Measurements from ENCODE around the gene PEPD. TPM values are rescaled to one million over a fixed set of nuclear protein-coding genes. Genes with fewer than 3 reads are reported as not detected.

PEPD gene
- polyA plus RNA-seq, 3 donors, result 61.5 to 218 (median 171) TPM

DNA sequence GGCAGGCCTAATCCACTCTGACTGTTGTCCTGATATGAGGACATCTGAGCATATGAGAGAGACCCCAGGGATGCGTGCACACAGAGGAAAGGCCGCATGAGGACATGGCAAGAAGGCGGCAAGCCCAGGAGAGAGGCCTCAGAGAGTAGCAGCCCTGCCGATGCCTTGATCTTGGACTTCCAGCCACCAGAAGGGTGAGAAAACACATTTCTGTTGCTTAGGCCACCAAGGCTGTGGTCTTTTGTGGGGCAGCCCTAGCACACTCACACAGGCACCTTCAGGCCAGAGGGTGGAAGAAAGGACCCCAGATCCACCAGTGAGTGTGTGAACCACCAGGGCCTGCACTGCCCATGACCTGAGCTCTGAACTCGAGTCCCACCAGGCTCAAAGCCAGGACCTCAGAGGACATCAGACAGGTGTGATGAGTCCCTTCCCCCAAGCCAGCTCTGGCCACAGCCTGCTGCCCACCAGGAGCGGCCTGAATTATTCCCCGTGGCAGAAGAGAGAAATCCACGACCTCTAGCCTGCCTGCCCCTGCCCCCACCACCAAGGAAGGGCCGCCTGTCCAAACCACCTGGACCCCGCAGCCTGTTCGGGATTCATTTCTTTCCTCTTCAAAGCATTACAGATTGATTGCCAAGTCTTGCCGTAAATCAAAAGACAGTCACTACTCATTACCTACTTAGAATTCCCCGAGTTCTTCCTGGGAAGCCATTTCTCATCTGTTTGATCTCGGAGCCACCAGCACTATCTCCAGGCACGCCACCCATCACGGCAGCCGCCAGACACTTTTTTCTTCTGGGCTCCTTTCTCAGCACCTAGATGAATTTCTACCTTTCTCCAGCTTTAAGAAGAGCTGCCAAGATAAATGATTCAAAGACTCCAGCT, 75.9 kb downstream of the PEPD start:
- DNase-seq, result no peak
- Histone ChIP-seq H3K79me2 (ENCODE audit: insufficient read depth, low read length) (no peaks in the 10 kb centered on the region), H3K4me3 (replicated peaks in 1 of 3; ENCODE audit: low read depth in 2 of 3, low read length in 3 of 3) (no peak overlapping the region), H3K9me3 (replicated peaks in 1 of 2; ENCODE audit: control insufficient read depth in 1 of 2, insufficient read depth in 1 of 2, low read length in 2 of 2) (no peaks in the 10 kb centered on the region), H3K36me3 (replicated peaks in 1 of 2; ENCODE audit: control insufficient read depth in 1 of 2, insufficient read depth in 2 of 2, low read length in 2 of 2) (no peaks in the 10 kb centered on the region), H3K27me3 (ENCODE audit: control insufficient read depth in 2 of 2, insufficient read depth in 2 of 2, low read length in 2 of 2) (no peaks in the 10 kb centered on the region), H3K9ac (ENCODE audit: insufficient read depth, low read length, poor library complexity, severe bottlenecking) (no peak overlapping the region), H3K4me1 (ENCODE audit: control insufficient read depth in 1 of 2, insufficient read depth in 2 of 2, low read length in 2 of 2) (no peaks in the 10 kb centered on the region), H3K4me2 (replicated peaks; ENCODE audit: extremely low read depth, low read length, poor library complexity, severe bottlenecking) (no peak overlapping the region), H3K27ac (ENCODE audit: low read depth in 1 of 2, low read length in 2 of 2) (no peak overlapping the region), H2AFZ (ENCODE audit: insufficient read depth, low read depth, low read length, poor library complexity, severe bottlenecking) (no peak overlapping the region), H4K20me1 (ENCODE audit: insufficient read depth, low read length) (no peaks in the 10 kb centered on the region)
- H3K36me3 Mint-ChIP-seq, result peaks cover 5 to 14% of the 10 kb centered on the region in 2 donors
- no peak overlapping the region for H3K4me3 Mint-ChIP-seq
- H3K4me1 Mint-ChIP-seq, result no peaks in the 10 kb centered on the region
- intact Hi-C loops (cut with micrococcal nuclease), result no loop called here
- no peaks in the 10 kb centered on the region for H3K9me3 Mint-ChIP-seq
- TF ChIP-seq, protein P1, sequence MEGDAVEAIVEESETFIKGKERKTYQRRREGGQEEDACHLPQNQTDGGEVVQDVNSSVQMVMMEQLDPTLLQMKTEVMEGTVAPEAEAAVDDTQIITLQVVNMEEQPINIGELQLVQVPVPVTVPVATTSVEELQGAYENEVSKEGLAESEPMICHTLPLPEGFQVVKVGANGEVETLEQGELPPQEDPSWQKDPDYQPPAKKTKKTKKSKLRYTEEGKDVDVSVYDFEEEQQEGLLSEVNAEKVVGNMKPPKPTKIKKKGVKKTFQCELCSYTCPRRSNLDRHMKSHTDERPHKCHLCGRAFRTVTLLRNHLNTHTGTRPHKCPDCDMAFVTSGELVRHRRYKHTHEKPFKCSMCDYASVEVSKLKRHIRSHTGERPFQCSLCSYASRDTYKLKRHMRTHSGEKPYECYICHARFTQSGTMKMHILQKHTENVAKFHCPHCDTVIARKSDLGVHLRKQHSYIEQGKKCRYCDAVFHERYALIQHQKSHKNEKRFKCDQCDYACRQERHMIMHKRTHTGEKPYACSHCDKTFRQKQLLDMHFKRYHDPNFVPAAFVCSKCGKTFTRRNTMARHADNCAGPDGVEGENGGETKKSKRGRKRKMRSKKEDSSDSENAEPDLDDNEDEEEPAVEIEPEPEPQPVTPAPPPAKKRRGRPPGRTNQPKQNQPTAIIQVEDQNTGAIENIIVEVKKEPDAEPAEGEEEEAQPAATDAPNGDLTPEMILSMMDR (IDR thresholded peaks at IDR 0.05), result no peak
- H3K27me3 Mint-ChIP-seq (ENCODE audit: low read depth in 3 of 3), result peaks cover 0 to 4% (median 0%) of the 10 kb centered on the region in 3 donors
- peak overlapping the region in 1 of 7 donors; percentile 61 for H3K27ac Mint-ChIP-seq
- 96% methylated on average over 17 of the region's 17 CpGs for WGBS (ENCODE audit: insufficient coverage)

DNA sequence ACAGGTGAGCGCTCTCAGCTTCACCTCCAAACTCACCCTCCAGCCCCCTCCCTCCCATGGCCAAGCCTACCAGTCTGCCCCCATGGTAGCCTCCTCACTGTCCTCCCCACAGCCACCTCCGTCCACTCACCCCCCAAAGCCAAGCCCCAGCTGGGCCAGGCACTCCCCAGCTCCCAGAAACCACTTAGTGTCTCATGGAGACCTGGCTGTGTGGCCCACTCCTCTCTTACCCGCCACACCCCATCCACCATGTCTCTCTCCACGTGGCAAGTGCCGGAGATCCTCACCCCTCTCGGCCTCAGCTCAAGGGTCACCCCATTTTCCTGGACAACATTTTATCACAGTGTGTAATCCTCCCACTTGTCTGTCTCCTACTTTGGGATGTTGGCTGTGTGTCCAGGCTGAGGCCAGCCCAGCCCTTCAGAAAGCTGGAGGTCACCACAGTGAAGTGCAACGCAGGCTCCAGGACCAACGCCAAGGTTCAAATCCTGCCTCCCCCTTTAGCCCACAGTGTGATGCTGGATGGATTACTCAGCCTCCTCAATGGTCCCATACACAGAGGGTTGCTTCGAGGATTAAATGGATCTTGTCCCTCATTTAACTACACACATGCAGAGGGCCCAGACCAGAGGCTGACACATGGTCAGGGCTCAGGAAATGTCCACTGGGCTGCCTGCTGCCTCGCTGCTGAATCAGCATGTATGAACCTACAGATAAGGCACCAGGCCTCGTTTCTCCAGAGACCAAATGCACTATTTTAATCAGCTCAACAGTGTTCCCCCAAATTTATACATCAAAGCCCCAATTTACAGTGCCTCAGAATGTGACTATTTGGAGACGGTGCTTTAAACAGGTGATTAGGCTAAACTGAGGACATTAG, 76.8 kb downstream of the PEPD start:
- no peak for DNase-seq
- H4K20me1 ChIP-seq (ENCODE audit: insufficient read depth, low read length), result no peaks in the 10 kb centered on the region
- no peak overlapping the region for H3K27ac ChIP-seq (ENCODE audit: low read depth in 1 of 2, low read length in 2 of 2)
- H2AFZ ChIP-seq (ENCODE audit: insufficient read depth, low read depth, low read length, poor library complexity, severe bottlenecking), result no peak overlapping the region
- Mint-ChIP-seq H3K4me3 (no peak overlapping the region), H3K27ac (peak overlapping the region in 1 of 7 donors; percentile 61), H3K27me3 (ENCODE audit: low read depth in 3 of 3) (peaks cover 0 to 2% (median 0%) of the 10 kb centered on the region in 3 donors), H3K4me1 (no peaks in the 10 kb centered on the region), H3K36me3 (peaks cover 5 to 13% of the 10 kb centered on the region in 2 donors), H3K9me3 (no peaks in the 10 kb centered on the region)
- H3K79me2 ChIP-seq (ENCODE audit: insufficient read depth, low read length), result no peaks in the 10 kb centered on the region
- no peaks in the 10 kb centered on the region for H3K36me3 ChIP-seq (replicated peaks in 1 of 2; ENCODE audit: control insufficient read depth in 1 of 2, insufficient read depth in 2 of 2, low read length in 2 of 2)
- H3K9me3 ChIP-seq (replicated peaks in 1 of 2; ENCODE audit: control insufficient read depth in 1 of 2, insufficient read depth in 1 of 2, low read length in 2 of 2), result no peaks in the 10 kb centered on the region
- H3K4me2 ChIP-seq (replicated peaks; ENCODE audit: extremely low read depth, low read length, poor library complexity, severe bottlenecking), result no peak overlapping the region
- intact Hi-C loops (cut with micrococcal nuclease), result no loop called here
- WGBS (ENCODE audit: insufficient coverage), result 96% methylated on average over 9 of the region's 12 CpGs
- no peaks in the 10 kb centered on the region for H3K27me3 ChIP-seq (ENCODE audit: control insufficient read depth in 2 of 2, insufficient read depth in 2 of 2, low read length in 2 of 2)
- no peaks in the 10 kb centered on the region for H3K4me1 ChIP-seq (ENCODE audit: control insufficient read depth in 1 of 2, insufficient read depth in 2 of 2, low read length in 2 of 2)
- no peak overlapping the region for H3K4me3 ChIP-seq (replicated peaks in 1 of 3; ENCODE audit: low read depth in 2 of 3, low read length in 3 of 3)
- no peak overlapping the region for H3K9ac ChIP-seq (ENCODE audit: insufficient read depth, low read length, poor library complexity, severe bottlenecking)
- TF ChIP-seq, protein P1 (IDR thresholded peaks at IDR 0.05), result no peak
